Bronchial epithelial cell (primary cell): ENCODE results near the gene FRMPD1. TPM values are rescaled to one million over a fixed set of nuclear protein-coding genes. Genes with fewer than 3 reads are reported as not detected.
A peak's percentile ranks its signal among the peaks of the same experiment; 100 is the strongest.

Experiments
- DNase-seq: peaks from one replicate; pipeline ENCODE4 v3.0.0-alpha.2; 2010; ENCODE audit warnings: low read depth
- FAIRE-seq: peaks from 2 replicates; lab custom pipeline; 2011; peaks lifted over from hg19 to GRCh38; lab: Jason Lieb, UNC
- H3K27me3 ChIP-seq: 2 replicates; pipeline ENCODE4 v1.5.1; 2011; ENCODE audit warnings: low read length; ENCODE audit not compliant: control insufficient read depth, insufficient read depth
- H3K36me3 ChIP-seq: 2 replicates; pipeline ENCODE4 v1.5.1; 2011; ENCODE audit warnings: low read length; ENCODE audit not compliant: control insufficient read depth, insufficient read depth
- H3K4me3 ChIP-seq: 2 replicates; pipeline ENCODE4 v1.5.1; 2011; ENCODE audit warnings: mild to moderate bottlenecking, low read depth, low read length, control low read depth
- total RNA-seq: library from RNA; depleted of rRNA; stranded (reverse); fragments of >200 nt; gene quantifications from 2 replicates; pipeline ENCODE4 v1.2.1, GENCODE V29; 2014
- TF ChIP-seq, protein P1 (sequence below): IDR thresholded peaks from 2 replicates; pipeline ENCODE4 v1.5.1; 2011; ENCODE audit warnings: mild to moderate bottlenecking, moderate library complexity, low read length, control low read depth, inconsistent platforms; ENCODE audit not compliant: insufficient read depth, severe bottlenecking

The FRMPD1 gene
- total RNA-seq, 1 donor from 2014 or later: not detected

DNA sequence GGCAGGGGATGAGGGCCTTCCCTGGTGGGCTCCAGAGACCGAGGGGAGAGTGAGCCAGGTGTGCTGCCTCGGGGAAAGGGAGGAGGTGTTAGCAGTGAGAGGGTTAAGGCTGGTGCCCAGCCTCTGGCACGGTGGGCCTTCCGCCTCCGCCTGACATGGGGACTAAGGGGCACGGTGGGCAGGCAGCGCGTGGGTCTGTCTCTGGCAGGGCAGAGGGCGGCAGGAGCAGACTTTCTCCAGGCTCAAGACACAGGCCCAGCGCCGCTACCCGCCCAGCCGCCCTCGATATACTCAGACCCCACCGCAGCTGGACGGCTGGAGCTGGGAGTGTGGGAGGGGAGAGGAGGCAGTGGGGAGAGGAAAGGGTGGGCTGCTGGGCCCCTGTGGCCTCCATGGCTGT is 14.9 kb upstream of the FRMPD1 start:
- no peak for DNase-seq
- TF ChIP-seq, protein P1, sequence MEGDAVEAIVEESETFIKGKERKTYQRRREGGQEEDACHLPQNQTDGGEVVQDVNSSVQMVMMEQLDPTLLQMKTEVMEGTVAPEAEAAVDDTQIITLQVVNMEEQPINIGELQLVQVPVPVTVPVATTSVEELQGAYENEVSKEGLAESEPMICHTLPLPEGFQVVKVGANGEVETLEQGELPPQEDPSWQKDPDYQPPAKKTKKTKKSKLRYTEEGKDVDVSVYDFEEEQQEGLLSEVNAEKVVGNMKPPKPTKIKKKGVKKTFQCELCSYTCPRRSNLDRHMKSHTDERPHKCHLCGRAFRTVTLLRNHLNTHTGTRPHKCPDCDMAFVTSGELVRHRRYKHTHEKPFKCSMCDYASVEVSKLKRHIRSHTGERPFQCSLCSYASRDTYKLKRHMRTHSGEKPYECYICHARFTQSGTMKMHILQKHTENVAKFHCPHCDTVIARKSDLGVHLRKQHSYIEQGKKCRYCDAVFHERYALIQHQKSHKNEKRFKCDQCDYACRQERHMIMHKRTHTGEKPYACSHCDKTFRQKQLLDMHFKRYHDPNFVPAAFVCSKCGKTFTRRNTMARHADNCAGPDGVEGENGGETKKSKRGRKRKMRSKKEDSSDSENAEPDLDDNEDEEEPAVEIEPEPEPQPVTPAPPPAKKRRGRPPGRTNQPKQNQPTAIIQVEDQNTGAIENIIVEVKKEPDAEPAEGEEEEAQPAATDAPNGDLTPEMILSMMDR: no peak

DNA sequence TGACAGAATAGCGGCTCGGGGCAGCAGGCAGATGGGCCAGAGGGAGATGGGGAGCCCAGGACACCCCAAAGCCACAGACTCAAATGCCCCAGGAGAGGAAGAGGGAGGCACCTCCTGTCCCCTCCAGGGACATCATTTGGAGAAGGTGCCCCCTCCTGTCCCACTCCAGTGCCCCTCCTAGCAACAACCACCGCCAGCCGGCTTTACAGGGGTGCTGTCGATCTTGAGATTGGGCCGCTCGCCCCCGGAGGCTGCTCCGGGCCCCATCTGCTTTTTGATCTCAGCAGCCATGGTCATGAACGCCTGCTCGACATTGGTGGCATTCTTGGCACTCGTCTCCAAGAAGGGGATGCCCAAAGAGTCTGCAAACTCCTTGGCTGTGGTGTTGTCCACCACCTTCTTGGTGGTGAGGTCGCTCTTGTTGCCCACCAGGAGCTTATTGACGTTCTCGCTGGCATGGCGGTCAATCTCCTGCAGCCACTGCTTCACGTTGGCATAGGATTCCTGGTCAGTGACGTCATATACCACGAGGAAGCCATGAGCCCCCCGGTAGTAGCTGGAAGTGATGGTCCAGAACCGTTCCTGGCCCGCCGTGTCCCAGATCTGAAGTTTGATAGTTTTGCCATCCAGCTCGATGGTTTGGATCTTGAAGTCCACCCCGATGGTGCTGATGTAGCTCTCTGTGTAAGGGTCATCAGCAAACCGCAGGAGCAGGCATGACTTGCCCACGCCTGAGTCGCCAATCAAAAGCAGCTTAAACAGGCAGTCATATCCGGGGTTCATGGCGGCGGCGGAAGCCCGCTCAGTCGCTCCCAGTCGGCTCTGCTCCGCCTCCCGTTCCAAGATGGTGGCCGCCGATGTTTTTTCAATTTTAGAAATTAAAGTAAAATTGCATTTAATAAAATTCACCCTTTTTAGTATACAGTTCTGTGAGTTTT is 14.0 kb upstream of the FRMPD1 start:
- Histone ChIP-seq H3K36me3 (no peaks in the 10 kb centered on the region), H3K4me3 (no peak overlapping the region), H3K27me3 (no peaks in the 10 kb centered on the region)
- FAIRE-seq (peak; percentile 85), DNase-seq (no peak)
- TF ChIP-seq, protein P1: no peak

More for the DNA sequence above, 14.9 kb upstream of the FRMPD1 start:
- no peak overlapping the region for H3K4me3 ChIP-seq
- FAIRE-seq: no peak
- no peaks in the 10 kb centered on the region for H3K27me3 ChIP-seq
- H3K36me3 ChIP-seq: no peaks in the 10 kb centered on the region

DNA sequence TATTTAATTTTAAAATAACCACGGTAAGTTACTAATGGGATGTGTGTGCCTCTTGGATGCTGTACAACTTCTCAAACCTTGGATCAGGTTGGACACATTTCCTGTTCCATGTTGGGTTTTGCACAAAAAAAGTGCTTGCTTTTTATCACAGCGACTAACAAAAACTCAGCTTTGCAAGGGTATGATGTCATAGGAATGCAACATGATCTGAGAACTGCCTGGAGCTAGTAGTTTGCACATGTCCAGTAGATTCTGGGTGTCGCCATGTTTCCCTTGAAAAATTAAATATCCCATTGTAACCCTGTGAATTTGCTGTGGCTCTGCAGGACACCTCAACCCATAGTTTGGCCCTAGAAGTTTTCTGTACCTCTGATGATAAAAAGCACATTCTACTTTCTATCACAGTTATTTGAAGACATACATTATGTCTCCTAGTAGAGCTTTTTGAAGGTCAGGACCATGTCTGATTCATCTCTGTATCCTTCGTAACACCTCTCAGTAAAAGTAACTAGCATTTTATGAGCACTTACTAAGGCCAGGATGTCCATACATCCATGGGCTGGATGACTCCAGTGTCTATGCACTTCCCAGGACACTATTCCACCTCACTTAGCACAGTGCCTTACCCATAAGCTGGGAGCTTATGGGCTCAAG is 11.5 kb upstream of the FRMPD1 start:
- FAIRE-seq (no peak), DNase-seq (peak; percentile 58)
- TF ChIP-seq, protein P1: no peak
- Histone ChIP-seq H3K4me3 (no peak overlapping the region), H3K36me3 (no peaks in the 10 kb centered on the region), H3K27me3 (peaks cover 6% of the 10 kb centered on the region)

DNA sequence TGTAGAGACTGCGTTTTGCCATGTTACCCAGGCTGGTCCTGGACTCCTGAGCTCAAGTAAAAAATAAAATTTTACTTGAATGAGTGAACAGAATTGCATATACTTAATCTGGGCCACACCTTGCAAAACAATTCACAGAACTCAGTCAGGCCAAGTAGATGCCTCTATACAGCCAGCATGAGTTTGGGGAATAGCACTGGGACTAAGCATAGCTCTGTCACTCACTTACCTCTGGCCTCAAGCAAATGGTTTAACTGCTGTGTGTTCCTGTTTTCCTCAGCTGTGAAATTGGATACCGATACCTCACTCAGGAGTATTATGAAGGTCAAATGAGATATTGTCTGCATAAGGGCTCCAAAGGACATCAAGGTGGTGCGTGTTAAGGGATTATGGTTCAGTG is 10.9 kb upstream of the FRMPD1 start:
- H3K27me3 ChIP-seq: peaks cover 8% of the 10 kb centered on the region
- FAIRE-seq (no peak), DNase-seq (no peak)
- no peak overlapping the region for H3K4me3 ChIP-seq
- no peaks in the 10 kb centered on the region for H3K36me3 ChIP-seq
- TF ChIP-seq, protein P1: no peak

DNA sequence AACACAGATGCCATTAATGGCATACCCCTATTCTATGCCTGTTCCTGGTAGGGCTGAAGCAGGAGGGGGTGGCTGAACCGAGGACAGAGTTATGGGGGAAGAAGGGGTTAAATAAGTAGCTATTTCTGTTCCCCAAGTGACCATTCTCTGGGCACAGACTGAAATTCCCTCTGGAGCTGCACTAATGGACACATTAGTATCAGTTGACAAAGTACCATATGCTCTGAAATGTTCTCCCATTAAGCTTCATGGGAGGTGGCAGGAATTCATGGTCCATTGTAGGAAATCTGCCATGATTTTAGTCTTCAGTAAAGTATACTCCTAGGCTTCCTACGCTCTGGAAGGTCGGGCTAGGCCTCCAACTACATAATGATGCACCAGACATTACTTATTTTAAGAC is 10.5 kb upstream of the FRMPD1 start:
- DNase-seq (no peak), FAIRE-seq (no peak)
- Histone ChIP-seq H3K27me3 (peaks cover 9% of the 10 kb centered on the region), H3K4me3 (no peak overlapping the region), H3K36me3 (no peaks in the 10 kb centered on the region)
- TF ChIP-seq, protein P1: no peak
